HepG2 (cell line): Measurements from ENCODE around the gene SLC9A8. TPM values are rescaled to one million over a fixed set of nuclear protein-coding genes. Genes with fewer than 3 reads are reported as not detected.

Source experiments
- ERF ChIP-seq: IDR thresholded peaks from 2 replicates; pipeline ENCODE4 v1.6.1; 2018; ENCODE audit warnings: missing biosample characterization, missing genetic modification reagents
- FUBP1 ChIP-seq: sonication (generic); formaldehyde crosslinking; IDR thresholded peaks from 2 replicates; pipeline ENCODE4 v1.5.1; 2020; ENCODE audit warnings: missing genetic modification reagents, mild to moderate bottlenecking, borderline replicate concordance
- KAT2B ChIP-seq: fragments of 150-350 bp; IDR thresholded peaks from 2 replicates; pipeline ENCODE4 v1.6.1; 2014; ENCODE audit warnings: low read depth, low read length, borderline replicate concordance
- NR2F6 ChIP-seq, 2 experiments: IDR thresholded peaks; 2 replicates each; pipeline ENCODE4 v1.6.1; 2016; ENCODE audit warnings: antibody characterized with exemption in 1 of 2, mild to moderate bottlenecking in 1 of 2
- POLR2AphosphoS5 ChIP-seq: IDR thresholded peaks from 2 replicates; pipeline ENCODE4 v1.6.1; 2012; ENCODE audit warnings: low read depth, low read length
- REST ChIP-seq, 2 experiments: IDR thresholded peaks; 2 replicates each; pipeline ENCODE4 v1.6.1; 2011 to 2012; ENCODE audit warnings: low read length in 2 of 2, borderline replicate concordance in 1 of 2, low read depth in 1 of 2, mild to moderate bottlenecking in 1 of 2, moderate library complexity in 1 of 2
- SP140L ChIP-seq: sonication (generic); formaldehyde crosslinking; IDR thresholded peaks from 2 replicates; pipeline ENCODE4 v1.4.0; 2020; ENCODE audit warnings: missing genetic modification reagents, borderline replicate concordance
- SPEN ChIP-seq: sonication (generic); formaldehyde crosslinking; IDR thresholded peaks from 2 replicates; pipeline ENCODE4 v1.5.1; 2020; ENCODE audit warnings: low read depth, mild to moderate bottlenecking, missing genetic modification reagents
- THRA ChIP-seq: sonication (generic); formaldehyde crosslinking; IDR thresholded peaks from 2 replicates; pipeline ENCODE4 v1.4.0; 2020; ENCODE audit warnings: missing genetic modification reagents, borderline replicate concordance
- XBP1 ChIP-seq: sonication (generic); formaldehyde crosslinking; IDR thresholded peaks from 2 replicates; pipeline ENCODE4 v1.5.0; 2020; ENCODE audit warnings: missing genetic modification reagents
- ZFP90 ChIP-seq: sonication (generic); formaldehyde crosslinking; IDR thresholded peaks from 2 replicates; pipeline ENCODE4 v1.8.0; 2022; ENCODE audit warnings: missing genetic modification reagents, mild to moderate bottlenecking, inconsistent platforms, borderline replicate concordance
- ZNF337 ChIP-seq: sonication (generic); formaldehyde crosslinking; IDR thresholded peaks from 2 replicates; pipeline ENCODE4 v1.5.1; 2020; ENCODE audit warnings: missing genetic modification reagents, low read depth, mild to moderate bottlenecking, borderline replicate concordance
- ZNF577 ChIP-seq: sonication (generic); formaldehyde crosslinking; IDR thresholded peaks from 2 replicates; pipeline ENCODE4 v1.4.0; 2020; ENCODE audit warnings: mild to moderate bottlenecking, low read depth, missing genetic modification reagents, borderline replicate concordance
- ZNF746 ChIP-seq: sonication (generic); formaldehyde crosslinking; IDR thresholded peaks from 2 replicates; pipeline ENCODE4 v1.8.0; 2022; ENCODE audit warnings: mild to moderate bottlenecking, missing genetic modification reagents
- polyA plus RNA-seq, 8 experiments: library from polyadenylated mRNA; depleted of rRNA in 3 of 8; stranded (reverse) in 7 of 8; unstranded in 1 of 8; fragments of >200 nt; fragmentation: Illumina TruSeq in 4 of 8; extraction: Trizol in 4 of 8; gene quantifications; 2 replicates each; pipeline versions ENCODE4 v1.2.1 to v1.2.3, GENCODE V29; 2011 to 2016; ENCODE audit warnings: low read depth in 4 of 8, missing spikeins in 1 of 8, mixed read lengths in 1 of 8; ENCODE audit not compliant: insufficient read depth in 1 of 8
- total RNA-seq, 5 experiments: library from RNA; depleted of rRNA; stranded (reverse); fragments of >200 nt; fragmentation: Illumina TruSeq; extraction: Trizol; gene quantifications; 2 replicates each; pipeline ENCODE4 v1.2.3, GENCODE V29; 2016; ENCODE audit warnings: low read depth in 1 of 5
- TF ChIP-seq, protein P1 (sequence below): sonication (generic); formaldehyde crosslinking; IDR thresholded peaks from 2 replicates; pipeline ENCODE4 v1.8.1; 2023; ENCODE audit warnings: mild to moderate bottlenecking, missing genetic modification reagents, borderline replicate concordance
- TF ChIP-seq, protein P2 (sequence below): sonication (generic); formaldehyde crosslinking; IDR thresholded peaks from 2 replicates; pipeline ENCODE4 v1.4.0; 2020; ENCODE audit warnings: missing genetic modification reagents

Gene SLC9A8
- total and polyA plus RNA-seq, 2 of the 13 experiments (the other 11 are each of a cell fraction or from before 2014, with no cell fraction given), result 4.1 to 7.4 TPM

DNA sequence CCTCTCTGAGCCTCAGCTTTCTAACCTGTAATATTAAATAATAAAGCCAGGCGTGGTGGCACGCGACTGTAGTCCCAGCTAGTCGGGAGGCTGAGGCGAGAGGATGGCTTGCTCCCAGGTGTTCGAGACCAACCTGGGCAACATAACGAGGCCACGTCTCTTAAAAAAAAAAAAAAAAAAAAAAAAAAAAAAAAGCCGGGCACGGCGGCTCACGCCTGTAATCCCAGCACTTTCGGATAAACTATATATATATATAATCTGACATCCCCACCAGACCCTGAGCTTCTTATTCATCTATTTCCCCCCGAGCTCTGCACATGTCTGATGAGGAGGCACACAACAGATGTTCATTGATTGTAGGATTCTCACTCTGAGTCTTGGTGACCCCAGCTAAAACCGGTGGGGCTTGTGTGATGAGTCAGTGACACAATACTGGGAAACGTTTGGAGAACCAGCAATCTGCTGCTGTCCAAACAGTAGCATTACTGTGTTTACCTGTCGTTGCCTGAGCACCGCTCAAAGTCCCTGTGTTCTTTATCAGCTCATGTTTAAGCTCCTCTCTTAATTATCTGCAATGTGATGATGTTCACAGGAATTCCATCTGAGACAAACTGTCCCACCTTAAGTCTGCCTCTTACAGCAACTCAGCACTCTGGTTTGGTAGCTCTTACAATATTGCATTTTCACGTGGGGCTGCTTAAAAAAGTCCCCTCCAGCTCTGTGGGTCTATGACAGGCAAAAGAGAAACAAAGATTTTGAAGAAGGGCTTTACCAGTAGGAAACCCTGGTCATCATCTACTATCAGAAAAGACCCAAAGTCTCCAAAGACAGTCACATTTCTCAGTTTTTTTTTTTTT lies 103.7 kb downstream of the SLC9A8 start (continued):
- TF ChIP-seq, protein P1, sequence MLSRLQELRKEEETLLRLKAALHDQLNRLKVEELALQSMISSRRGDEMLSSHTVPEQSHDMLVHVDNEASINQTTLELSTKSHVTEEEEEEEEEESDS, result no peak
- peak; percentile 69; the same call in 1 of the 2 replicates for TF ChIP-seq FUBP1
- TF ChIP-seq SP140L (CRISPR knock-in tag), result 0 out of 2 replicates have a peak, but pooled peaks have one; percentile 73
- TF ChIP-seq KAT2B, result 0 out of 2 replicates have a peak, but pooled peaks have one; percentile 15
- TF ChIP-seq NR2F6 (IDR thresholded peaks at IDR 0.05), result peak; percentile 74
- TF ChIP-seq NR2F6 (CRISPR knock-in tag; IDR thresholded peaks at IDR 0.05), result peak; percentile 90
- TF ChIP-seq THRA (CRISPR knock-in tag), result peak; percentile 87
- peak; percentile 89 for TF ChIP-seq ERF (CRISPR knock-in tag)
- TF ChIP-seq ZNF746, result peak; percentile 22; the same call in 1 of the 2 replicates
- TF ChIP-seq ZNF337 (CRISPR knock-in tag), result peak; percentile 33; the same call in 1 of the 2 replicates
- peak; percentile 86; the same call in 1 of the 2 replicates for TF ChIP-seq XBP1 (CRISPR knock-in tag)
- TF ChIP-seq, protein P2, sequence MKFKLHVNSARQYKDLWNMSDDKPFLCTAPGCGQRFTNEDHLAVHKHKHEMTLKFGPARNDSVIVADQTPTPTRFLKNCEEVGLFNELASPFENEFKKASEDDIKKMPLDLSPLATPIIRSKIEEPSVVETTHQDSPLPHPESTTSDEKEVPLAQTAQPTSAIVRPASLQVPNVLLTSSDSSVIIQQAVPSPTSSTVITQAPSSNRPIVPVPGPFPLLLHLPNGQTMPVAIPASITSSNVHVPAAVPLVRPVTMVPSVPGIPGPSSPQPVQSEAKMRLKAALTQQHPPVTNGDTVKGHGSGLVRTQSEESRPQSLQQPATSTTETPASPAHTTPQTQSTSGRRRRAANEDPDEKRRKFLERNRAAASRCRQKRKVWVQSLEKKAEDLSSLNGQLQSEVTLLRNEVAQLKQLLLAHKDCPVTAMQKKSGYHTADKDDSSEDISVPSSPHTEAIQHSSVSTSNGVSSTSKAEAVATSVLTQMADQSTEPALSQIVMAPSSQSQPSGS (CRISPR knock-in tag), result peak; percentile 95
- peak; percentile 68; the same call in 1 of the 2 replicates for TF ChIP-seq SPEN (CRISPR knock-in tag)
- TF ChIP-seq REST (IDR thresholded peaks at IDR 0.05; ENCODE audit: borderline replicate concordance in 1 of 2, low read depth in 1 of 2, low read length in 2 of 2), result peak in 1 of 2 experiments; percentile 81; a peak in 2 of 4 replicates
- peak; percentile 70 for TF ChIP-seq POLR2AphosphoS5
- no peak for TF ChIP-seq ZNF577 (CRISPR knock-in tag)
- TF ChIP-seq ZFP90 (CRISPR knock-in tag), result peak; percentile 51; the same call in 1 of the 2 replicates
